ENCODE data around the gene JAZF1.

DNA sequence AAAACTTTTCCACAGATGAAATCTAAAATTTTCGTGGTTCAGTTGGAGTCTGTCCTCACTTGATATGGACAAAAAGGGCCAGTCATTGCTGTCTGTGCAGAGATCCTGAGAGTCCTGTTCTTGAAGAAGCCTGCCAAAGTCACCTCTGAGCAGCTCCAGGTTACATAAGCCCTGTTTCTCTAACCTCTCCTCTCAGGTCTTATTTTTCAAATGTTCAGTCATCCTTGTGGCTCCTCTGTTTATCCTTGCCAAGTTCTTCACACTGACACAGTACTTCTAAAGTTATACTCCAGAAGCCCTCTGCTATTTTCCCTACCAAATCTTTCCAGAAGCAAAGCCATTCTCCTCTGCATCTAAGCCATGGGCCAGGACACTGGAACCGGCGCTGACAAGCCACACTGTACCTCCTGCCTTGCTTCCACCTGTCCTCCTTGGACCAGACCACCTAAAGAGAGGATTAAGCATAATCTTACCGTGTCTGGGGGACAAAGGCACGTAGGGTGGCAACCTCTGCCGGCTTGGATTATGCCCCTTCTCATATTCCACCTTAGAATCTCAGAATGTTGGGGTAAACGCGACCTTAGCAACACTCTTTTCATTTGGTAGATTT, 161.6 kb downstream of the JAZF1 start:
- TF ChIP-seq POLR2AphosphoS5 (IDR thresholded peaks at IDR 0.05), result no peak
- TF ChIP-seq, protein P1, sequence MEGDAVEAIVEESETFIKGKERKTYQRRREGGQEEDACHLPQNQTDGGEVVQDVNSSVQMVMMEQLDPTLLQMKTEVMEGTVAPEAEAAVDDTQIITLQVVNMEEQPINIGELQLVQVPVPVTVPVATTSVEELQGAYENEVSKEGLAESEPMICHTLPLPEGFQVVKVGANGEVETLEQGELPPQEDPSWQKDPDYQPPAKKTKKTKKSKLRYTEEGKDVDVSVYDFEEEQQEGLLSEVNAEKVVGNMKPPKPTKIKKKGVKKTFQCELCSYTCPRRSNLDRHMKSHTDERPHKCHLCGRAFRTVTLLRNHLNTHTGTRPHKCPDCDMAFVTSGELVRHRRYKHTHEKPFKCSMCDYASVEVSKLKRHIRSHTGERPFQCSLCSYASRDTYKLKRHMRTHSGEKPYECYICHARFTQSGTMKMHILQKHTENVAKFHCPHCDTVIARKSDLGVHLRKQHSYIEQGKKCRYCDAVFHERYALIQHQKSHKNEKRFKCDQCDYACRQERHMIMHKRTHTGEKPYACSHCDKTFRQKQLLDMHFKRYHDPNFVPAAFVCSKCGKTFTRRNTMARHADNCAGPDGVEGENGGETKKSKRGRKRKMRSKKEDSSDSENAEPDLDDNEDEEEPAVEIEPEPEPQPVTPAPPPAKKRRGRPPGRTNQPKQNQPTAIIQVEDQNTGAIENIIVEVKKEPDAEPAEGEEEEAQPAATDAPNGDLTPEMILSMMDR (IDR thresholded peaks at IDR 0.05), result no peak

Measured in breast epithelium (tissue), 3 donors.